Measurements from ENCODE around the gene POFUT1. TPM values are rescaled to one million over a fixed set of nuclear protein-coding genes. Genes with fewer than 3 reads are reported as not detected.

POFUT1 gene
- total and polyA plus RNA-seq, 2 experiments from 2014 or later: 9.3 to 34.0 TPM

- TF ChIP-seq EZH2 (IDR thresholded peaks at IDR 0.05; ENCODE audit: low read depth, unreplicated experiment): no peak
Measured at GRCh38 chr20:32158943-32159660, 48.6 kb upstream of the POFUT1 start (continued).

GRCh38 chr20:32159766-32160221, 47.9 kb upstream of the POFUT1 start:
- Mint-ChIP-seq H3K4me1 (peaks cover 7% of the 10 kb centered on the region; the same call in 2 of the 3 replicates), H3K27ac (no peak overlapping the region; the same call in 1 of the 2 replicates), H3K9me3 (no peaks in the 10 kb centered on the region), H3K4me3 (no peak overlapping the region), H3K36me3 (ENCODE audit: low read depth) (peaks cover 63% of the 10 kb centered on the region), H3K27me3 (ENCODE audit: insufficient read depth, low read depth, poor library complexity) (peaks cover 14% of the 10 kb centered on the region)
- ATAC-seq: no peak
- Histone ChIP-seq H3K27ac (ENCODE audit: low read depth) (no peak overlapping the region), H3K79me2 (replicated peaks; ENCODE audit: insufficient read depth) (no peaks in the 10 kb centered on the region), H3F3A (replicated peaks; ENCODE audit: low read depth) (0 out of 2 replicates have a peak, but pooled peaks cover 8% of the 10 kb centered on the region), H3K27me3 (ENCODE audit: insufficient read depth) (no peaks in the 10 kb centered on the region), H4K20me1 (replicated peaks; ENCODE audit: insufficient read depth) (peaks cover 18% of the 10 kb centered on the region), H3K4me2 (no peak overlapping the region), H3K4me3 (no peak overlapping the region), H2AFZ (no peak overlapping the region), H3K36me3 (ENCODE audit: insufficient read depth) (peaks cover 48% of the 10 kb centered on the region), H3K4me1 (ENCODE audit: insufficient read depth) (peaks cover 7% of the 10 kb centered on the region; the same call in 1 of the 2 replicates), H3K9me2 (ENCODE audit: insufficient read depth) (no peaks in the 10 kb centered on the region)
- TF ChIP-seq EZH2 (IDR thresholded peaks at IDR 0.05; ENCODE audit: low read depth, unreplicated experiment) (no peak), EZH2phosphoT487 (IDR thresholded peaks at IDR 0.05; ENCODE audit: unreplicated experiment) (no peak), REST (IDR thresholded peaks at IDR 0.05; ENCODE audit: unreplicated experiment) (no peak), STAT1 (IDR thresholded peaks at IDR 0.05; ENCODE audit: unreplicated experiment) (no peak)
- DNase-seq (ENCODE audit: low spot score): no peak

GRCh38 chr20:32160341-32160740, 47.3 kb upstream of the POFUT1 start:
- Histone ChIP-seq H3K4me1 (ENCODE audit: insufficient read depth) (peaks cover 2% of the 10 kb centered on the region; the same call in 1 of the 2 replicates), H3K9me2 (ENCODE audit: insufficient read depth) (no peaks in the 10 kb centered on the region), H2AFZ (no peak overlapping the region), H3K27ac (ENCODE audit: low read depth) (no peak overlapping the region), H3F3A (replicated peaks; ENCODE audit: low read depth) (0 out of 2 replicates have a peak, but pooled peaks cover 6% of the 10 kb centered on the region), H3K4me2 (no peak overlapping the region), H3K79me2 (replicated peaks; ENCODE audit: insufficient read depth) (no peaks in the 10 kb centered on the region), H4K20me1 (replicated peaks; ENCODE audit: insufficient read depth) (peaks cover 13% of the 10 kb centered on the region), H3K4me3 (no peak overlapping the region), H3K27me3 (ENCODE audit: insufficient read depth) (no peaks in the 10 kb centered on the region), H3K36me3 (ENCODE audit: insufficient read depth) (peaks cover 50% of the 10 kb centered on the region)
- Mint-ChIP-seq H3K27ac (no peak overlapping the region; the same call in 1 of the 2 replicates), H3K4me1 (peaks cover 4% of the 10 kb centered on the region; the same call in 2 of the 3 replicates), H3K27me3 (ENCODE audit: insufficient read depth, low read depth, poor library complexity) (peaks cover 8% of the 10 kb centered on the region), H3K4me3 (no peak overlapping the region; the same call in 2 of the 3 replicates), H3K9me3 (no peaks in the 10 kb centered on the region), H3K36me3 (ENCODE audit: low read depth) (peaks cover 67% of the 10 kb centered on the region)
- TF ChIP-seq CREB1 (CRISPR knock-in tag; IDR thresholded peaks at IDR 0.05; ENCODE audit: low read depth): no peak
- TF ChIP-seq CTCF (conservative IDR thresholded peaks at IDR 0.05; ENCODE audit: low read depth in 2 of 2): no peak
- DNase-seq (ENCODE audit: low spot score) (no peak), ATAC-seq (no peak)

Data from GM23338 (cell line).